Glomerular endothelial cell (primary cell): ENCODE data around the gene SH3GL1. TPM values are rescaled to one million over a fixed set of nuclear protein-coding genes. Genes with fewer than 3 reads are reported as not detected.

Experiments
- DNase-seq: peaks from one replicate; pipeline ENCODE4 v3.0.0-alpha.2; 2011; ENCODE audit warnings: low read depth, low spot score; ENCODE audit errors: extremely low read depth
- total RNA-seq: library from RNA; depleted of rRNA; stranded (reverse); fragments of >200 nt; gene quantifications from 2 replicates; pipeline ENCODE4 v1.2.3, GENCODE V29; 2015

SH3GL1 gene
- total RNA-seq, 1 donor from 2014 or later = 122 TPM

- DNase-seq = no peak
These were observed 74.0 kb downstream of the SH3GL1 start for GRCh38 chr19:4326215-4326836.

DNA sequence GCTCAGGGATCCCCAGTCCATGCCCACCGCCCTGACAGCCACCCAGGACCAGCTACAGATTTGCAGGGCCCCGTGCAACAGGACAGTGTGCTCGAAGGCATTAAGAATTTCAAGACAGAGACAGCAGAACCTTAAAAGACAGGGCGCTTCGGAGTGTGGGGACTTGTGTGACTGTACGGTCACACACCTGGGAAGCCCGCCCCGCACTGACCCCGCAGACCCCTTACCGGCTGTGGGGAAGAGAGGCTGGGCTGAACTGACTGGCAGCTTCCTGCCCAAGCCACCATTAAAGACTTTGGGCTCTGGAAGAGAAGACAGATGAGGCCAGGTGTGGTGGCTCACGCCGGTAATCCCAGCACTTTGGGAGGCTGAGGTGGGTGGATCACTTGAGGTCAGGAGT lies 76.1 kb downstream of the SH3GL1 start:
- no peak for DNase-seq

DNA sequence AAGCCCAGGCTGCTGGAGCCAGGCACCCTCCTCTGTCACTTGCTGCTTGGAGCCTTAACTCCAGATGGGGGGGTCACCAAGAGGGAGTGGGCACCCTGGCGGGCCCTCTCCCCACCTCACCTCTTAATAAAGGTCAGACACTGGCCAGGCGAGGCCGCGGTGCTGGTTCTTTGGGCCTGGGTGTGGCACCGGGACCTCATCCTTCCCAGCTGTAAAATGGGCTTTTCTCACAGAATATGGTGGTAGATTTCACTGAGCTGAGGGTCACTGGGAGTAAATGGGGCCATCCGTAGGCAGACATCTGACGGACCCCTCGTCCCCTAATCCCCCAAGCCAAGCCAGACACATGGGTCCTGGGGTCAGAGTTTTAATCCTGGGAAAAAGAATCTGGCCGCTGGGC lies 76.7 kb downstream of the SH3GL1 start:
- no peak for DNase-seq

GRCh38 chr19:4322942-4323665 lies 77.2 kb downstream of the SH3GL1 start:
- no peak for DNase-seq

- DNase-seq = no peak
These were observed 79.9 kb downstream of the SH3GL1 start for GRCh38 chr19:4320419-4320818.

- DNase-seq = no peak
These were observed 81.2 kb downstream of the SH3GL1 start for GRCh38 chr19:4319067-4319718.

DNA sequence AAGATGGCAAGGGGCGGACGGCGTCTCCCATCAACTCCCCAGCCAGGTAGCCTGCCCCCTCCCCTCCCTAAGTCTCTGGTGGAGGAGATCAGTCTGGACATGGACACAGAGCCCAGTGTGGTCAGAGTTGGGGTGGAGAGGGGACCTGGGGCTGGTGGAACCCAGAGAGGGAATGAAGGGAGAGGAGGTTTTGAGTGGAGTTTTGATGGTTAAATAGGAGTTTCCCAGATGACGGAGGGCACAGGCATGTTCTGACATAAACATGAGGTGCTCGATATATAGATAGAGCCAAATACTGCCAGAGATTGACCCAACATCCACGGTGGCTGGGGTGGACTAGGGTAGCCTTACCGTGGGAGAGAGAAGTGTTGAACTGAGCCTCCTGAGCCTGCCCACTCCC lies 81.9 kb downstream of the SH3GL1 start:
- no peak for DNase-seq

- no peak for DNase-seq
These were observed 83.4 kb downstream of the SH3GL1 start for GRCh38 chr19:4316956-4317355.

GRCh38 chr19:4313847-4314490 lies 86.4 kb downstream of the SH3GL1 start:
- DNase-seq = no peak

Other genes with a start within 250 kb of the SH3GL1 start
- not detected in 2 replicates for gene CREB3L3, start 246.9 kb downstream of the SH3GL1 start, total RNA-seq
- gene SIRT6, start 218.0 kb downstream of the SH3GL1 start, total RNA-seq = 29.1 and 41.8 TPM in 2 replicates
- gene ANKRD24, start 217.9 kb downstream of the SH3GL1 start, total RNA-seq = 0.05 and 2.1 TPM in 2 replicates
- gene EBI3, start 171.0 kb downstream of the SH3GL1 start, total RNA-seq = 9.0 and 14.2 TPM in 2 replicates
- gene YJU2, start 153.5 kb downstream of the SH3GL1 start, total RNA-seq = 21.8 and 23.9 TPM in 2 replicates
- not detected in 2 replicates for gene SHD, start 121.3 kb downstream of the SH3GL1 start, total RNA-seq
- gene TMIGD2, start 98.2 kb downstream of the SH3GL1 start, total RNA-seq = 0.18 TPM in 1 of 2 replicates, not detected in the other
- 20.9 and 38.3 TPM in 2 replicates for gene FSD1, start 95.9 kb downstream of the SH3GL1 start, total RNA-seq
- 28.8 and 29.3 TPM in 2 replicates for gene STAP2, start 61.7 kb downstream of the SH3GL1 start, total RNA-seq
- 4.5 and 8.9 TPM in 2 replicates for gene MPND, start 57.0 kb downstream of the SH3GL1 start, total RNA-seq
- 8.0 and 12.5 TPM in 2 replicates for gene CHAF1A, start 2.1 kb upstream of the SH3GL1 start, total RNA-seq
- 63.4 and 91.1 TPM in 2 replicates for gene UBXN6, start 57.2 kb upstream of the SH3GL1 start, total RNA-seq
- gene HDGFL2, start 71.8 kb upstream of the SH3GL1 start, total RNA-seq = 90.9 and 96.7 TPM in 2 replicates
- gene PLIN4, start 117.9 kb upstream of the SH3GL1 start, total RNA-seq = 0.05 and 0.12 TPM in 2 replicates
- gene PLIN5, start 134.7 kb upstream of the SH3GL1 start, total RNA-seq = 0.41 TPM in 1 of 2 replicates, not detected in the other
- 1.8 and 2.3 TPM in 2 replicates for gene LRG1, start 139.5 kb upstream of the SH3GL1 start, total RNA-seq
- gene SEMA6B, start 159.1 kb upstream of the SH3GL1 start, total RNA-seq = 316 and 446 TPM in 2 replicates
- 63.7 and 136 TPM in 2 replicates for gene TNFAIP8L1, start 239.0 kb upstream of the SH3GL1 start, total RNA-seq